DND-41 (cell line): ENCODE data around the gene TOP3A.

Source experiments
- ATAC-seq: fragments of 200-7000 bp; cut with Tn5 transposase; 3 replicates; pipeline ENCODE4 v1.9.1; 2021; ENCODE audit warnings: low read depth; ENCODE audit not compliant: insufficient read depth
- DNase-seq: peaks from one replicate; pipeline ENCODE4 v3.0.0-alpha.2; 2020
- H2AFZ ChIP-seq: 2 replicates; pipeline ENCODE4 v1.6.0; 2012; ENCODE audit warnings: low read depth, low read length
- H3K27ac ChIP-seq: 2 replicates; pipeline ENCODE4 v1.5.1; 2012; ENCODE audit warnings: low read length, inconsistent platforms
- H3K27me3 ChIP-seq: fragments of 200-600 bp; sonication (generic); 2 replicates; pipeline ENCODE4 v1.6.0; 2012; ENCODE audit warnings: low read length, mild to moderate bottlenecking, inconsistent platforms; ENCODE audit not compliant: insufficient read depth, poor library complexity
- H3K36me3 ChIP-seq: 2 replicates; pipeline ENCODE4 v1.5.1; 2012; ENCODE audit warnings: low read length, inconsistent platforms; ENCODE audit not compliant: insufficient read depth
- H3K4me1 ChIP-seq: 2 replicates; pipeline ENCODE4 v1.5.1; 2012; ENCODE audit warnings: mild to moderate bottlenecking, low read length; ENCODE audit not compliant: insufficient read depth
- H3K4me2 ChIP-seq: 2 replicates; pipeline ENCODE4 v1.6.0; 2012; ENCODE audit warnings: mild to moderate bottlenecking, moderate library complexity, low read length, inconsistent platforms; ENCODE audit not compliant: insufficient read depth
- H3K4me3 ChIP-seq, 2 experiments: fragments of 200-600 bp in 1 of 2; shearing (Covaris generic) in 1 of 2; 2 replicates each; pipeline ENCODE4 v1.5.1; 2012 to 2016; ENCODE audit warnings: inconsistent platforms in 2 of 2, low read length in 2 of 2, mild to moderate bottlenecking in 2 of 2, low read depth in 1 of 2, moderate library complexity in 1 of 2
- H3K79me2 ChIP-seq: 2 replicates; pipeline ENCODE4 v1.6.0; 2012; ENCODE audit warnings: low read length, inconsistent platforms; ENCODE audit not compliant: insufficient read depth
- H3K9ac ChIP-seq: 2 replicates; pipeline ENCODE4 v1.6.0; 2012; ENCODE audit warnings: low read depth, mild to moderate bottlenecking, inconsistent platforms, low read length, moderate library complexity
- H3K9me3 ChIP-seq: 2 replicates; pipeline ENCODE4 v1.5.1; 2012; ENCODE audit warnings: low read length, moderate library complexity, mild to moderate bottlenecking, inconsistent platforms; ENCODE audit not compliant: insufficient read depth, severe bottlenecking
- H4K20me1 ChIP-seq: 2 replicates; pipeline ENCODE4 v1.6.0; 2012; ENCODE audit warnings: low read length; ENCODE audit not compliant: insufficient read depth
- EZH2 ChIP-seq: IDR thresholded peaks from 3 replicates; pipeline ENCODE4 v1.6.1; 2012; ENCODE audit warnings: borderline replicate concordance, low read depth, mild to moderate bottlenecking, moderate library complexity, low read length, inconsistent platforms; ENCODE audit not compliant: severe bottlenecking
- TF ChIP-seq, protein P1 (sequence below): IDR thresholded peaks from 2 replicates; pipeline ENCODE4 v1.5.1; 2012; ENCODE audit warnings: borderline replicate concordance, low read length, moderate library complexity, mild to moderate bottlenecking; ENCODE audit not compliant: poor library complexity, severe bottlenecking; ENCODE audit errors: extremely low read depth

The TOP3A gene

DNA sequence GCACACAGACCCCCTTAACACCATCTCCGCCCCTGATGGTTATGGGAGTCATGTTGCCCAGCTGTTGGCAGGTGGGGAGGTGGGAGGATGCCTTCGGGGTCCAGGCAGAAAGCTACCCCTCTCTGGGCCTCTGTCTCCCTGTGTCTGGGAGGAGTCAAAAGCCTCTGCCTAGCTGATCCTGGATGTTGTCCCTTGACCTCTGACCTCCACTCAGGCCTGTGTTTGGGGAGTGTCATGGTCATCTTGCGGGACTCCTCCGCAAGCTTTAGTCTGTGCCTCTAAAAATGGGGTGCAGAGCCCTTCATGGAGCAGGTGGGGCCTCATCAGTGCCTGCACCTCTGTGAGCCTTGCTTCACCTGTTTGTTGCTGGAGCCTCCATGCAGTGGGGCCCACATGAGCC, 85.5 kb downstream of the TOP3A start:
- Histone ChIP-seq H3K36me3 (peaks cover 23% of the 10 kb centered on the region), H2AFZ (no peak overlapping the region), H3K27me3 (no peaks in the 10 kb centered on the region), H3K4me3 (no peak overlapping the region), H3K4me2 (no peak overlapping the region), H3K9me3 (no peaks in the 10 kb centered on the region), H3K4me1 (peaks cover 34% of the 10 kb centered on the region), H3K27ac (no peak overlapping the region), H4K20me1 (peaks cover 42% of the 10 kb centered on the region), H3K79me2 (peaks cover 49% of the 10 kb centered on the region), H3K9ac (no peak overlapping the region)
- DNase-seq, result no peak
- TF ChIP-seq, protein P1, sequence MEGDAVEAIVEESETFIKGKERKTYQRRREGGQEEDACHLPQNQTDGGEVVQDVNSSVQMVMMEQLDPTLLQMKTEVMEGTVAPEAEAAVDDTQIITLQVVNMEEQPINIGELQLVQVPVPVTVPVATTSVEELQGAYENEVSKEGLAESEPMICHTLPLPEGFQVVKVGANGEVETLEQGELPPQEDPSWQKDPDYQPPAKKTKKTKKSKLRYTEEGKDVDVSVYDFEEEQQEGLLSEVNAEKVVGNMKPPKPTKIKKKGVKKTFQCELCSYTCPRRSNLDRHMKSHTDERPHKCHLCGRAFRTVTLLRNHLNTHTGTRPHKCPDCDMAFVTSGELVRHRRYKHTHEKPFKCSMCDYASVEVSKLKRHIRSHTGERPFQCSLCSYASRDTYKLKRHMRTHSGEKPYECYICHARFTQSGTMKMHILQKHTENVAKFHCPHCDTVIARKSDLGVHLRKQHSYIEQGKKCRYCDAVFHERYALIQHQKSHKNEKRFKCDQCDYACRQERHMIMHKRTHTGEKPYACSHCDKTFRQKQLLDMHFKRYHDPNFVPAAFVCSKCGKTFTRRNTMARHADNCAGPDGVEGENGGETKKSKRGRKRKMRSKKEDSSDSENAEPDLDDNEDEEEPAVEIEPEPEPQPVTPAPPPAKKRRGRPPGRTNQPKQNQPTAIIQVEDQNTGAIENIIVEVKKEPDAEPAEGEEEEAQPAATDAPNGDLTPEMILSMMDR, result no peak
- TF ChIP-seq EZH2, result no peak
- no peak for ATAC-seq

DNA sequence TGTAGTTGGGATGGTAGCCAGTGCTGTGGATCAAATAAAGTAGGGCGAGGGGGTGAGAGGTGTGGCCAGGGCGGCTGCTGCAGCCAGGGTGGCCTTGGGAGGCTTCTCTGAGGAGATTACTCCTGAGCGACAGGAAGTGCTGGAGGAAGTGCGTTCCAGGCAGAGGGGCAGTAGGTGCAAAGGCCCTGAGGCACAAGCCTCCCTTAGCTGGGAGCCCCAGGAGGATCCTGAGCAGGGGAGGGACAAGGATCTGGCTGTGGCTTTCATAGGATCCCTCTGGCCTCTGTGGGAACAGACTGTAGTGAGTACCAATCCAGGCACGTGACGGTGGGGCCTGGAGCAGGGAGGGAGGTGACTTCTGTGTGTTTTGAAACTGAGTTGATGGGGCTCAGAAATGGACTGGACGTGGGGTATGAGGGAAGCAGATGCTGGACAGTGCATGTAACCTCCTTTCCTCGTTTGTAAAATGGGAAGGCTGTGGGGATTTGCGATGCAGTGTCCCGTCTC, 86.6 kb downstream of the TOP3A start:
- no peaks in the 10 kb centered on the region for H3K9me3 ChIP-seq

DNA sequence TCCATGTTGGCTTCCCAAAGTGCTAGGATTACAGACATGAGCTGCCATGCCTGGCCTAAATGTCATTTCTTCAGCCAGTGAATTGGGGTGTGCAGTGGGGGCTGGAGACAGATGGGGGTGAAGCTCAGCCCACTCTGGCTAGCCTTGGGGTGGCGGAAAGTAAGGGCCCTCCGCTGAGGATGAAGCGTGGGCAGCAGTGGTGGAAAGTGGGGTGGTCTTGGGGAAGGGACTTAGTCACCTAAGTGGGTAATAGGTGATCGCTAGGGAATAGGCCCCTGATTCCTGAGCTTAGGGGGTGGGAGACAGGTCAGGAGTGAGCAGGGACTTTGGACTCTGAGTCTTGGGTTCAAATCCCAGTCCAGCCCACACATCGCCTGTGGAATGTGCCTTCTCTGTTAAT, 87.2 kb downstream of the TOP3A start:
- H3K4me1 ChIP-seq, result peaks cover 34% of the 10 kb centered on the region
- H3K79me2 ChIP-seq, result peaks cover 49% of the 10 kb centered on the region
- no peak overlapping the region for H3K27ac ChIP-seq
- peaks cover 8% of the 10 kb centered on the region for H3K36me3 ChIP-seq
- TF ChIP-seq EZH2, result no peak
- TF ChIP-seq, protein P1, result no peak
- H3K4me3 ChIP-seq, result no peak overlapping the region
- H4K20me1 ChIP-seq, result peaks cover 41% of the 10 kb centered on the region
- no peak for ATAC-seq
- H3K27me3 ChIP-seq, result no peaks in the 10 kb centered on the region
- peak overlapping the region; percentile 90; the same call in 1 of the 2 replicates for H3K4me2 ChIP-seq
- no peak overlapping the region for H2AFZ ChIP-seq
- H3K9ac ChIP-seq, result 0 out of 2 replicates have a peak overlapping the region, but pooled peaks have one; percentile 15
- no peaks in the 10 kb centered on the region for H3K9me3 ChIP-seq
- DNase-seq, result no peak

More for the DNA sequence above, 86.6 kb downstream of the TOP3A start:
- H2AFZ ChIP-seq, result no peak overlapping the region
- ATAC-seq (no peak), DNase-seq (no peak)
- H3K9ac ChIP-seq, result 0 out of 2 replicates have a peak overlapping the region, but pooled peaks have one; percentile 20
- H3K36me3 ChIP-seq, result peaks cover 12% of the 10 kb centered on the region
- H3K4me3 ChIP-seq, result no peak overlapping the region
- peak overlapping the region; percentile 28; the same call in 1 of the 2 replicates for H3K4me2 ChIP-seq
- H3K4me1 ChIP-seq, result peaks cover 34% of the 10 kb centered on the region
- H4K20me1 ChIP-seq, result peaks cover 42% of the 10 kb centered on the region
- H3K79me2 ChIP-seq, result peaks cover 49% of the 10 kb centered on the region
- H3K27me3 ChIP-seq, result no peaks in the 10 kb centered on the region
- TF ChIP-seq, protein P1, result no peak
- TF ChIP-seq EZH2, result no peak
- H3K27ac ChIP-seq, result no peak overlapping the region
